Stimulated activated CD8-positive, alpha-beta memory T cell treated with anti-CD3 and anti-CD28 coated beads, Interleukin-15, amount 100 ng/mL, for 1 hour (primary cell): Measurements from ENCODE around the gene ZFP36.

Experiments
- DNase-seq: peaks from one replicate; pipeline ENCODE4 v3.0.0-alpha.2; 2020; ENCODE audit warnings: low read depth

The ZFP36 gene

DNA sequence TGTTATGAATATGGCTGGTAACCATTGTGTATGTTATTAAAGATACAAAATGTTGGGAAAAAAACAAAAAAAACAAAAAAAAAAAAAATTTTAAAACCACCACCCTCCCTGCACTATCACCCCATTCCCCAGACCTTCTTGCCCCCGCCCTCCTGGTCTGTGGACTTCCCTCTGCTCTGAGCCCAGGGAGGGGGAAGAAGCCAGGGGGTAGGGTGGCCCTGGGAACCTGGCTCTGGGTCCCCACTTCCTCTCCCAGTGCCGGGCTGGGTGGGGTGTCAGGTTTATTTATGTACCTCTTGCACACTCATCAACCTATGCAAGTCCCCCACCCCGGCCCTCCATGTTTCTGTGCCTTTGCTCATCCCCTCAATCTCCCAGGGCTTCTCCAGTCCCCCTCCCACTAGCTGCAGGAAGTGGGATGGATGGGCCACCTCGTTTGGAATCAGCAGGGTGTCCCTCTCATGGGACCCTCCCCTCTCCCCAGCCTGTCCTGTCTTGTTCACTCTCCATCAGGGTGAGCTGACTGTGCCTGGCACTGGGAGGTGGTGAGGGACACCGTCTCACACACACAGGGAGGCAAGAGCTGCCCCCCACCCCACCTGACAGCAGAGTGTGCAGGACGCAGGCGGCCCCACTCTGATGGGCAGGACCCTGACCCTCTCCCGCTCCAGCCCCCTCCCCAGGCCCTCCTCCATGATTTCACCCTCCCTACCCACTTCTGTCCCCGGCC, 21.6 kb upstream of the ZFP36 start:
- no peak for DNase-seq

DNA sequence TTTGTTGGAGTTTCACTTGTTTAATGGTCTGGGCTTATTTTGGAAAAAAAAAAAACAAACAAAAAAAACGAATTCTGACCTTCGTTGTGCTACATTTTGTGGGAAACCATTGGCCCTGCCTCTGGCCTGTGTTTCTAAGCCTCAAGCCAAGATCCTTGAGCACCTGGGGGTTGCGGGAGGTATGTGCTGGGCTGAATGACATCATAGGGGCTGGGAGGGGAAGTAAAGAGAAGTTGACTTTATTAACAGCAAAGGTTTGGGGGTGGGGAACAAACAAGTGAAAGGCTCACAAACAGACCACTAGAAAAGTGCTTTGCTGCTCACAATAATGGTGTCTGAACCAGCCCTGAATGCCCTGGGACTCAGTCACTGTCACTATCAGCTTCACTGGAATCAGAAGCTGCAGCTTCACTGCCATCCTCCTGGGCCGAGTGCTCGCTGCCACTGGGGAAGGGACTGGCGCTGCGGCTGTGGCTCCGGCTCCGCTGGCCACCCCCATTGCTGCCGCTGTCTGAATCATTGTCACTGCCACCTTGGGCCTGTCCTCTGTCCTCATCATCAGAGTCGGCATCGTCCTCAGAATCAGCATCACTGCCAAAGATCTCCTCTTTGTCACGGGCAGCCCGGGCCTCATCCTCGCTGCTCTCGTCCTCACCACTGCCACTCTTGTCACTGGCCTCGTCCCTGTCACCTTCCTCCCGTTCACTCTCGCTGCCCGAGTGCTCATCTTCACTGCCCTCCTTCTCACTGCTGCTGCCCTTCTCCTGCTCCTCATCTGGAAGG, 20.8 kb upstream of the ZFP36 start:
- DNase-seq: no peak

DNA sequence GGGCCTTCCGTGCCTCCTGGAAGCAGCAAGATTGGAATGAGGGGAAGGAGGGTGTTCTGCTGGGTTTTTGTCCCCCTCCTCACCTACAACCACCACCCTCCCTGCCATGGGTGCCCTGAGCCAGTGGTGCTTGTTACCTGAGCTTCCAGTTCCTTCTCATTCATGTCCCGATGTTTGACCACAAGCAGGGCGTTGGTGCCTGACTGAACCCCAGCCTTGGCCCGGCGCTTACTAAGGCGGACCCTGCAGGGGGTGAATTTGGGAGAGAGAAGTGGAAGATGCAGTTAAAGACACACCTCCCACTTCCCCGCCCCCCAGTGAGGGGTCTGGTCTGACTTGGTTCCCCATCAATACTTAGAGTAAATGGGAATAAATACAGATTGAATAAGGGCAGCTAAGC, 20.1 kb upstream of the ZFP36 start:
- no peak for DNase-seq

DNA sequence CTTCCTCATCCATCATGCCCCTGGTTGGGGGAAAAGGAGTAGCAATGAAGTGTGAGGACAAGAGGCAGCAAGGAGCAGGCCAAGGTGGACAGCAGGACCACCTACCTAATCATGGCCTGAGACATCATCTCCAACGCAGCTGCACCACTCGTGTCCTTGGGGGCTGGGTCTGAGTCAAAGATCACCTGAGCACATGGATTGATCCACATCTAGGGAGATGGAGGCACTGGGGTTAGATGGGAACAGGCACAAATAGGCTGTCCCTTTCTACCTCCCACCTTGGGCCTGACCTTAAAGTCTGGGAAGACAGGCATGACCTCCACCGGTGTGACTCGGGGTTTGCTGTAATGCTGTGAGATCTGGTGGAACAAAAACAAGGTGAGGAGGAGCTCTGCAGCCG, 18.0 kb upstream of the ZFP36 start:
- DNase-seq: no peak

DNA sequence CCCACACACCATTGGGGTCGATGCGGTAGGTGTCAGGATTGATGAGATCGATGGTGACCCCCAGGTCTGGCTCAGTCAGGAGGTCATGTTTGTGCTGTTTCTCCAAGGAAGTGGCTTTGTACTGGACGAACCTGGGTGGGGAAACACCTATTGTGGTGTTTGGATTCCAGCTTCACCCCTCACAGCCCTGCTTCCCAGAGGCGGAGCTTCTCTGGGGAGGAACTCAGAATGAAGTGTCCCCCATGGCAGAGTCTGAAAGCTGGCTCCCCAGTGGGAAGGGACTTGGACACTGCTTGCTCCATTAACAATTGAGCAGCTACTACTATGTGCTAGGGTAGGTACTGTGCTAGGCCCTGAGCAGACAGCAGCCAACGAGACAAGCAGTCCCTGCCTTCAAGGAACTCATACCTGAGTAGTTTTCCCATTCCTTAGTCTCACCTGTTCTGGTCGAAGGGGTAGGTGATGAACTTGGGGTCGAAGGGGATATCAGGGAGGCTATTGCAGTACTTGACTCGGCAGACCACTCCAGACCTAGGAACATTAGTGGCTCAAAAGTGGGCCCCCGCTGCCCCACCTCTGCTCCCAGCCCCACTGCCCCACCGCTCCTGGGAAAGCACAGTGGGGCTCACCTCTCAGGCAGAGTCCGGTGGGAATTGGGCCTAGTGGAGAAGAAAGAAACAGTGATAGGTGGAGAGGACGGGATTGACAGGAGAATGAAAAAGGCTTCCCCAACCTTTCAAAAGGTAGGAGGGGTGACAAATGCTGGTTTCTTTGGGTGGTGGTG, 16.8 kb upstream of the ZFP36 start:
- DNase-seq: no peak

DNA sequence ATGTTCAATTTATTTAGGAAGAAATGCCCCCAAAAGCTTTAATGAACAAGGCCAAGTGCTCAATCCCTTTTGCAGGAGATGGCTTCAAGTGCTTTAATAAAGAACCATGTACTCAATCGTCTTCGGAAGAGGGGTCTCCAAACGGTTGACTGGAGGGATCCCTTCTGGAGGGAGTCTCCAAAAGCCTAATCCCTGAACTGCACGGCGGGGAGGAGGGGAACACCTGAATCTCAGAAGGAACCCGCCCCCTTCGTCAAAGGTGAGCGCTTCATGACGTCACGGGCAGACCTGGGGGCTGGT, 16.2 kb upstream of the ZFP36 start:
- DNase-seq: no peak

DNA sequence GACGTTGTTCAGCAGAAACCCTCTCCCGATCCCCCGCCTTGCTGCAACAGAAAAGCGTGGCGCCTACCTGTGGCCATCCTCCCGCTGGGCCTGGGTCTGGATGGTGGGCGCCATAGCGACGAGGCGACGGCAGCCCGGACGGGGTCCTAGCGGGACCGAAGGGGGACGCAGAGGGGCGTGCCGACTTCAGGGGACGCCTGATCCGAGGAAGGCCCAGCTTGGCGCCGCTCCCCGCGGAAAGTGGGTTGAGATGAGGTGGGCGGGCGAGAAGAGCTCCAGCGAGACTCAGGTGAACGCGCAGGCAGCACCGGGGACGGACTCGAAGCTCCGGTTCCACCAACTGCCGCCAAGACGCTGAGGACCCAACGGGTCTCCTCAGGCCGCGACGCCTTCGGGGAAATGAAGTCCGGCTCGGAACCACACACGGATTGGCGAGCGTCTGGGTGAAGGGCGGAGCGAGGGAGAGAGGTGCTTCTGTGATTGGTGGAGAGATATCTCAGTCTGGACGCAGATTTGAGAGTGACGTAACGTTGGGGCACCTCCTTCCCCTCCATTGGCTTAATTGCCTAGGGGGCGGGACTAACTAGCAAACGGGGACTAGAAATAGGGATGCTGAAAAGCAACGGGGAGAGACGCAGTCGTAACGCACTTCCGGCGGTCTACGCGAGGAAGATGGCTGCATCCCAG, 15.8 kb upstream of the ZFP36 start, which contains the start of the genes MED29 and PAF1:
TSS of gene MED29 (plus strand) at position 628 of the 687 bp plus-strand sequence. CDS start at position 673, 45 bp downstream.
TSS of gene PAF1 (minus strand) at position 356 of the 687 bp plus-strand sequence. CDS start at position 114, 242 bp downstream.
- peak; percentile 87 for DNase-seq

DNA sequence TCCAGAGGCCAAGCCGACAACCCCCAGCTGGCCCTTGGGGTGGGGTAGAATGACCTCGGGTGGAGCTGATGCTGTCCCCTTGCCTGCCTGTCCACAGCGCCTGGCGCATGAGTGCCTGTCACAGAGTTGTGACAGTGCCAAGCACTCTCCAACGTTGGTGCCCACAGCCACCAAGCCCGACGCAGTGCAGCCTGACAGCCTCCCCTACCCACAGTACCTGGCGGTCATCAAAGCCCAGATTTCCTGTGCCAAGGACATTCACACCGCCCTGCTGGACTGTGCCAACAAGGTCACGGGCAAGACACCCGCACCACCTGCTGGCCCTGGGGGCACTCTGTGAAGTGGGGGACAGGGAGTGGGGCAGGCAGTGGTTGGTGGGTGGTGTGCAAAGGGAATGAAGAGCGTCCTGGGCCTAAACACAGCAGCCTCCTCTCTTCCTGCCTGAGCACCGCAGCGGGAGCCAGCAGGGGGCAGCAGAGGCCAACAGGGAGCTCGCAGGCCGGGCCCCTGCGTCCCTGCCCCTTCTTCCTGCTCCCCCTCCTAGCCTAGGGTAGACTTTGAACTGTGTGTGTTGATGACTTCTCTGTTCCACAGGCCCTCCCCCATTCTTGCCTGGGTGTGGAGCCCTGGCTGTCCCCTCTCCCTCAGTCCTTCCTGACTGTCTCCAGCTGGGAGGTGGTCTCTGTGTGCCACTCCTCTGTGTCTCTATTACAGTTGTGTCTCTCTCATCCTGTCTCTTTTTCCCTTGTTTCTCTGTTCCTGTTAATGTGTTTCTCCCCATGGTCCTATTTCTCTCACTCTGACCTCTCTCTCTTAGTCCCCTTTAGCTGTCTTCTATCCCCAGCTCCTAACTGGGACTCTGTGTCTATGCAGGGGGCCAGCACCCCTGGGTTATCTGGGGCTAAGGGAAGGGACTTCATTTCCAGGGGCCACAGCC, 9.0 kb upstream of the ZFP36 start:
- peak; percentile 94 for DNase-seq

DNA sequence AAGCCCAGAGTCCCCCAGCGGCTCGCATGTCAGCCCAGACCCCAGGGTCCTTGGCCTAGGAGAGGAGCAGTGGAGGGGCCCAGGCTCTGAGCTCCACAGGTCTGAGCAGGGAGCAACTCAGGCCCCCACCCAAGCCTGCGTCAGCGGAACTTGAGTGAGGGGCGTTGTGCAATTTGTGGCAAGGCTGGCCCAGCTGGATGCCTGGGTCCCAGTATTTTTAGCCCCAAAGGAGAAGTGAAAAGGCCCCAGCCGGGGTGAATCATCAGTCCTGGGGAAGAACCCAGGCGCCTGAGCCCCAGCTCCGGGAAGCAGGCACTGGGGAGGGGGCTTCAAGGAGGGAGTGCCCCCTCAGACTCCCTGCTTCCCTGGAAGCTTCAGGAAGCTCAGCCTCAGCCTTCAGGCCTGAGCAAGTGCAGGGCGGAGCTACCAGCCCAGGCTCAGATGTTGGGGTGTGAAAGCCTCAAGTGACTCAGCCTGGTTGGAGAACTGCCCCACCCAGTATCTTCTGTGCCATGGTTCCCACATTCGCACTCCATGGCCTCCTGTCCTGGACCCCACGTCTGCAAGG, 8.3 kb upstream of the ZFP36 start:
- no peak for DNase-seq

DNA sequence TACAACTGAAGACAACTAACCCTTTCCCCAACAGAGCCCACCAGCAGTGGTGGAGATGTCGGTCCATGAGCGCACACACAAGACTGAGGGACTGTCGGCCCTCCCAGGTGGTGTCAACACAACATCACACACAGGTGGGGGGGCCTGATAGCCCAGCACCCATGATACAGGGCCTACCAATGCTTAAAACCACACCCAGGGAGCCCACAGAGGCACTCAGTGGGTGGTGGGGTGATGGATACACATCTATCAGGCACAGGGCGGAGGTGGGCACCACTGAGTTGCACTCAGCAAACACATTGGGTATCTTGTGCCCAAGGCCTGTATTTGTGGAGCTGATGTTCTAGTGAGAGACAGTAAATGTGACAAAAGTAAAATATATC, 7.0 kb upstream of the ZFP36 start:
- DNase-seq: no peak

DNA sequence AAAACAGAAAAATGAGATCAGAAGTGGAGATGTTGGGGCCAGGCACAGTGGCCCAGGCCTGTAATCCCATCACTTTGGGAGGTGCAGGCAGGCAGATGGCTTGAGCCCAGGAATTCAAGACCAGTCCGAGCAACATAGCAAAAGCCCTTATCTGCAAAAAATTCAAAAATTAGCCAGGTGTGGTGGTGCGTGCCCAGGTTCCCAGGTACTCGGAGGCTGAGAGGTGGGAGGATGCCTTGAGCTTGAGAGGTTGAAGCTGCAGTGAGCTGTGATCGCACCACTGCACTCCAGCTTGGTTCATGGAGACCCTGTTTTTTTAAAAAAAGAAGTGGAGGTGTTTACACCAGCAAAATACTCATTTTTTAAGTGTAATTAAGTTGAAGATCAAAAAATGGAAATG, 6.6 kb upstream of the ZFP36 start:
- no peak for DNase-seq

DNA sequence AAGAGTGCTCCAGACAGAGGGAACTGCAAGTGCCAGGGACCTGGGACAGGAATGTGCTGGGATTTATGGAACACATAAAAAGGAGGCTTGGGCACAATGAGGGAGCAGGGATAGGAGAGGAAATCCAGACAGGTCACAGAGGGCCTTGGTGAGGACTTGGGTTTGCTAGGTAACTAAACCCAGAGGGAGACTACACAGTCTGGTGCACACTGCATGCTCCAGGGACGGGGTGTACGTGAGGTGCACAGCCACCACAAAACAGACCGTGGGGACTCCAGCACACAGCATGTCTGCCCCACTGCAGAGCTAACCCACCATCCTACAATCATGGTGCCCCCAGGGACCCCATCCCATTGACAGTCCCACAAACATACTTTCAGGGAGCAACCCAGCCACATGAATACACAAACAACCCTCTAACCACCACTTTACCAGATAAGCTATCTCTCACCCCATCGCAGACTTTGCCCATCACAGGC, 5.5 kb upstream of the ZFP36 start:
- DNase-seq: no peak

DNA sequence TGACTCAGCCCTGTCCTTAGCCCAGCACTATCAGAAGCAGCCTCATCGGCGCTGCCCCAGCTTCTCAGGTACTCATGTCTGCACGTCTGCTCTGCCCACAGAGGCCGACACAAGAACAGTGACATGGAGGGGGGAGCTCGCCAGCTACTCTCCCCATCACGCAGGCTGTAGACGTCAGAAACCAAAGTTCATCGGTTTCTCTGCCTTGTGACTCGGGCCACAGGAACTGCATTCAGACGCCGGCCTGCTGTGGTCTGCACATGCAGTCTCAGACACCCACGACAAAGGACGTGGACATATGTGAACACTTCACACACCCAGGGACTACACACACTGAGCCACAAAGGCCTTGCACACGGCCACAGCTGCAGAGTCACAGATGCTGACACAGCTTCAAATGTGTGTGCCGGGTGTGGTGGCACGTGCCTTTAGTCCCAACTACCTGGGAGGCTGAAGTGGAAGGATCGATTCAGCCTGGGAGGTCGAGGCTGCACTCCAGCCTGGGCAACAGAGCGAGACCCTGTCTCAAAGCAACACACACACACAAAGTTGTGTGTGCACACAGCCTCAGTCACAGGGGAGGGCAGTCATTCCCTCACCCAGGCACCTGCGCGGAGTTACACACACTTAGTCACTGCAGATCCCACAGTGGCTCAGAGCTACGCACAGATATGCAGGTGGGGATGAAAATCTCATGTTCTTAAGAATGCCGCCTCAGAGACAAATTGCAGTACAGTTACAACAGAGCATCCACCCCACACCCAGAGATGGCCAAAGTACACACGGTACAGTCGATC, 4.9 kb upstream of the ZFP36 start:
- DNase-seq: peak; percentile 67

DNA sequence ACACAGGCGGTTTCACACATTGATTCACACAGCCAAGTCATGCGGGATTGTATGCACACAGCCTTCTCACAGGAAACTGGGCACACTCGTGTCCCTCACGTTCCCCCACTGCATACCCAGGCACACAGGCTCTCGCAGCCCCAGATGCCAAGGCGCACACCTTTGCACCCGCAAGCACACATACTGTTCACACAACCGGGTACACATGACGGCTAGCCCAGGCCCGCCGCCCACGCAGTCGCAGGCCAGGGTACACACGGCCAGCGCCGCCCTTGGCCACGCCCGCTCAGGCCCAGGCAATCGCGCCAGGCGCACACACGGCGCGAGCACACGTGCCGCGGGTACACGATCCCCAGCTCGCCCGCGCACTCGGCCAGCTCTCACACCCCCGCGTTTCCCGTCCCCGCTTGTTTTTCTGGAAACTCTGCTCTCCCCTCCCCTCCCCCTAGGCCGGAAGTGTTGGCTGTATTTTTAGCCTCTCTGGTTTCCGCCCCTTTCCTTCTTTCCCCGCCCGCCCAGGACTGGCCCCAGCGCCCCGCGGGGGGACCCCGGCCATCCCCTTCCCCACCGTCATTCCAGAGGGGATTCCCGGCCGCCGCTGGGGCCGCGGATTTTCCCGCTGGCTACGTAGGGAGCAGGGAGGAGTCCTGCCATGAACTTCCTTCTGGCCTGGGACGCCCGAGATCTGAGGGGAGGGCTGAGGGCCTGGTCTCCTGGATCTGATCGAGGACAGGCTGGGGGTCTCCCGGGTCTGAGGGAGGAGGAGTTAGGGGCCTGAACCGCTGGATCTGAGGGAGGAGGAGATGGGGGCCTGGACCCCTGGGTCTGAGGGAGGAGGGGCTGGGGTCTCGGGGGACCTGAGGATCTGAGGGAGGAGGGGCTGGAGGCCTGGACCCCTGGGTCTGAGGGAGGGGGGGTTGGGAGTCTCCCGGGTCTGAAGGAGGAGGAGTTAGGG, 4.0 kb upstream of the ZFP36 start:
- peak; percentile 85 for DNase-seq

DNA sequence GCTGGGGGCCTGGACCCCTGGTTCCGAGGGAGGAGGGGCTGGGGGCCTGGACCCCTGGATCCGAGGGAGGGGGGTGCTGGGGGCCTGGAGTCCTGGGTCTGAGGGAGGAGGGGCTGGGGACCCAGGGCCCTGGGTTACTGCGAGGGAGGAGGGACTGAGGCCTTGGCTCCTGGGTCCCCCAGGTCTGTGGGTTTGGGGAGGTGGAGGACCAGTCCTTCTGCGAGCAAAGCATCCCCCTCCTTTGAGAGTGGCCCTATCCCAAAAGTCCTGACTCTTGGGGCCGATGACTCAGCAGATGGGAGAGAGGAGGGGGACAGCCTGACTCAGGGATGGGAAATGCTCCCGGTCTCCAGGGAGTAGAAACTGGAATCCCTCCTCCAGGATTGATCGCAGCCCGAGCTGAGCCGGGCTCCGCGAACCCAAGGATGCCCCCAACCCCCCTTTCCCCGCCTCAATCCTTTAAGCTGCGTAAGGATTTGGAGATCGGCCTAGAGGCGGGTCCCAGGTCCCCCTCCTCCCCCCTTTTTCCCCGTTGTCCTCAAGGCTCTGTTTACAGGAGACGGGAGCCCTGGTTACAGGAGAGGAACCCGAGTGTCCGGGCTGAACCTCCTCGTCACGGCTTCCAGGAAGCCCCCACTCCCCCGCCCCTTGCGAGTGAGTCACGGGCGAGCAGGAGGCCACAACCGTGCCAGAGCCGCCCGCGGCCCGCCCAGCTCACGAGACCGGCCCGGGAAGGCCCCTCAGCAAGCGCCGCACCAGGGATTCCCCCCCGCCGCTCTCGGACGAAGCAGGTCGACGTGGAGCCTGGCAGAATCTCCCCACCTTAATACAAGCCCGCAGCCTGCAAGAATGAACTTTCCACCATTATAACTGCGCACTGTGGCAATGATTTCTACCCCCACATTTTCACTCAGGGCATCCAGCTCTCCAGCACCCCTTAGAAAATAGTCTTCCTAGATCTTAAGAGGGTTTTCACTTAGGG, 3.0 kb upstream of the ZFP36 start:
- peak; percentile 94 for DNase-seq

DNA sequence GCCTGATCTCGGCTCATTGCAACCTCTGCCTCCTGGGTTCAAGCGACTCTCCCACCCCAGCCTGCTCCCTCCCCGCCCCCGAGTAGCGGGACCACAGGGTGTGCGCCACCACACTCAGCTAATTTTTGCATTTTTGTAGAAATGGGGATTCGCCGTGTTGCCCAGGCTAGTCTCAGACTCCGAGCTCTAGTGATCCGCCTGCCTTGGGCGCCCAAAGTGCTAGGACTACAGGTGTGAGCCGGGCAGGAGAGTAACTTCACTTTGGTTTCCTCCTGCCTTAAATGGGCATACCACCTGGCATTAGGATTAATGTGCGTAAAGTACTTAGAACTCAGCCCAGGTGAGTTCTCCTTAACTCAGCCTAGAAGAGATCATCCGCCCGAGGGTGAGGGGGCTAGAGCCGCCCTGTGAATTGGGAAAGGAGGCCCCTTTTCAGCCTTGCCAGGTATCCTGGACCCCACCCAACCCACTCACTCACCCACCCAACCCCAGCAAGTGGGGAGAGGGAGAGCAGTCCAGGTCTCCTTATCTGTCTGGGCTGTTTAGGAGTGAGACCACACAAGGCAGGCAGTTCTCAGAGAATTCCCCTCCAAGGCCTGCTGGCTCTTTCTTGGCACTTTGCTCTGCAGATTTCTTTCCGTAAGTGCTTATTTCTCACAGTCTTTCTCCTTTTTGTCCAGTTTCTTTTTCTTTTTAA, 1.2 kb upstream of the ZFP36 start:
- no peak for DNase-seq
